Erythroblast (primary cell): Measurements from ENCODE around the gene BCDIN3D.

Experiments used
- GATA1 ChIP-seq: IDR thresholded peaks from 2 replicates; pipeline ENCODE4 v1.6.1; 2011; ENCODE audit warnings: low read depth, mild to moderate bottlenecking, control low read depth, low read length, moderate library complexity
- POLR2A ChIP-seq: IDR thresholded peaks from 2 replicates; pipeline ENCODE4 v1.6.1; 2011; ENCODE audit warnings: mild to moderate bottlenecking, low read length

DNA sequence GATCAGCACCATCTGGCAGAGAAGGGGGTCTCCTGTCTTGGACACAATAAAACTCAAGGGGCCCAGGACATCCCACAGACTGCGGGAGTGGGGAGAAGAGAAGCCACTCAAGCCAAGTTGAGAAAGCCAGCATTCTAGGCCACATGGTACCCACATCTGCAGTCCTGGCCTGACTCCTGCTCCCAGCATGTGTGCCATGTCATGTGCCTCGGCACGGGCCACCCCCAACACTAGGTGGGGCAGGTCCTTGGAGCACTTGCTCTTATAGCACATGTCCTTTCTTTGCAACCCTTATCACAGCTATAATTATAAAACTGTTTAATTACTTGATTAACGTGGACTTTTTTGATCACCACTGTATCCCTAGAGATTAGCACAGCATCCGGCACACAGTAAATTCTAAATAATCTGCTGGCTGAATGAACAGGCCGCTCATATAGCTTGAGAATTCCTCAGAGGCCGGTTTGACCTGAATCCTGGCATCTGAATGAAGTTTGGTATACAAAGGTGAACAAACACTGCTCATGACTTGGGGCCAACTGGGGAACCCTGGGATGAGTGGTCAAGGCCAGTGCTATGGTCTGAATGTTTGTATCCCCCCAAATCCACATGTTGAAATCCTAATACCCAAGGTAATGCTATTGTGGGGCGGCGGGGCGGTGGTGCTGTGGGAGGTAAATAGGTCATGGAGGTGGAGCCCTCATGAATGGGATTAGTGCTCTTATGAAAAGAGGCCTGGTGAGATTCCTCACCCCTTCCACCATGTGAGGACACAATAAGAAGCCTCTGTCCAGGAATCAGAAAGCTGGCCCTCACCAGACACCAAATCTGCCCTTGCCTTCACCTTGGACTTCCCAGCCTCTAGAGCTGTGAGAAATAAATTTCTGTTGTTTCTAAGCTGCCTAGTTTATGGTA, 21.3 kb downstream of the BCDIN3D start:
- TF ChIP-seq POLR2A, result no peak
- no peak for TF ChIP-seq GATA1
